SH-SY5Y (cell line): ENCODE measurements around the gene TMEM127.

Experiments used
- GATA2 ChIP-seq: IDR thresholded peaks from 2 replicates; pipeline ENCODE4 v1.6.1; 2011; ENCODE audit warnings: mild to moderate bottlenecking, low read depth, low read length
- GATA3 ChIP-seq: IDR thresholded peaks from 2 replicates; pipeline ENCODE4 v1.6.1; 2011; ENCODE audit warnings: low read depth, mild to moderate bottlenecking, low read length, moderate library complexity

GRCh38 chr2:96238266-96238665 lies 27.5 kb downstream of the TMEM127 start:
- TF ChIP-seq GATA2 (no peak), GATA3 (no peak)
